Activated naive CD8-positive, alpha-beta T cell (primary cell): ENCODE results near the gene MXRA7.

ENCODE experiments used
- H3K27ac Mint-ChIP-seq: one replicate; pipeline ENCODE4 v1.8.0; 2021; ENCODE audit warnings: mixed read lengths
- H3K27me3 Mint-ChIP-seq: one replicate; pipeline ENCODE4 v1.8.0; 2021; ENCODE audit warnings: mixed read lengths
- H3K36me3 Mint-ChIP-seq: one replicate; pipeline ENCODE4 v1.8.0; 2021; ENCODE audit warnings: mixed read lengths
- H3K4me1 Mint-ChIP-seq: one replicate; pipeline ENCODE4 v1.8.0; 2021; ENCODE audit warnings: low read depth, mixed read lengths
- H3K4me3 Mint-ChIP-seq: one replicate; pipeline ENCODE4 v1.8.0; 2021; ENCODE audit warnings: mild to moderate bottlenecking, mixed read lengths
- H3K9me3 Mint-ChIP-seq: one replicate; pipeline ENCODE4 v1.8.0; 2021; ENCODE audit warnings: low read depth, mixed read lengths

The MXRA7 gene

DNA sequence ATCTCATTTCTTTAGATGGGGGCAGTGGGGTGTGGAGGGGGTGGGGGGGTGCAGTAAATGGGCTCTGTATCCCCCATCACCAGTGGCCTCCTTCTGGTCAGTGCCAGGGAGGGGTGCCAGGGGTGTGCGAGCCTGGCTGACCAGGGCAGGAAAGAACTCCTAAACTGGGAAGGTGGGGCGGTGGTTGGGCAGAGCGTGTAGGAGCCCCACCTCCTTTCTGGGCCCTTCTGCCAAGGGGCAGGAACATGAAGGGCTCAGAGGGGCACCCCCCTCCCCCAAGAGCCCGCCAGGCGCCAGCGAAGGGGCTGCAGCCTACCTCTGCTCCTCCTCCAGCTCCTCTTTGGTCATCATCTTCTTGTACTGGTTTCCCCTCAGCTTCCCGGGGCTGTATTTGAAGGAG lies 26.0 kb downstream of the MXRA7 start:
- peaks cover 5% of the 10 kb centered on the region for H3K4me1 Mint-ChIP-seq
- H3K27me3 Mint-ChIP-seq: no peaks in the 10 kb centered on the region
- no peak overlapping the region for H3K27ac Mint-ChIP-seq
- no peaks in the 10 kb centered on the region for H3K36me3 Mint-ChIP-seq
- H3K4me3 Mint-ChIP-seq: no peak overlapping the region
- no peaks in the 10 kb centered on the region for H3K9me3 Mint-ChIP-seq

DNA sequence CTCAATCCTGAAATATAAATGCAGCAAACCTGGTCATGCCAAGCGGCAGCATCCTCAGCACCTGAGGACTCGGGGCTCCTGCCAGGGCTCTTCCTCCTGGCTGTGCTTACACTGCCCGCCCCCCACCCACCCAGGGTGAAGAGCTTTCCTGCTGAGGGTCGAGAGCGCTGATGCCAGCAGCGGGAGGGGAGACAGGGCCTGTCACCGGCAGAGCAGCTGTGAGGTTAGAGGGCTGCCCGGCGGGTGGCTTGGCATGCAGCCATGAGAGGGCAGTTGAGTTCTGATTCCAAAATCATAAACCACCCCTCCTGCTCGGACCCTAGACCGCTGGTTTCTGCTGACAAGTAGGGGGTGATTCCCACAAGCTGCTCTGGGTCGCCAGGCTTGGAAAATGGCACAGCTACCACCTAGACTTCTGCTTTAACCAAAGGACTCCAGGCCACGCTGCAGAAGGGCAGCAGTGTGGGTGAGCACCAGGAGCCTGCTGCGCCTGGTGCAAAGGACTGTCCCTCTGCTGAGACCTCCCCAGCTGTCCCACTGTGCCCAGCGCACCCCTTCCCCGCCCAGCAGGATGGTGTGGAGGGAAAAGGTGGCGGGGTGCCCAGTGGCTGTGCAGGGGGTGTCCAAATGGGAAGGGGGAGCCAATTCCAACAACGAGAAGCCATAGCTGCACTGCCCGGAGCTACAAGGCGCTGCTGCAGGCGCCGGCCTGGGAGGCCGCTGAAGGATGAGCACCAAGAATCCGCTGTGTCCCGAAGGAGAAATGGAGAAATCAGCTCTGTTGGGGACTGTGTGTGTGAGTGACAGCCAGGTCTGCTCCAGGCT lies 26.6 kb downstream of the MXRA7 start:
- H3K4me3 Mint-ChIP-seq: no peak overlapping the region
- H3K36me3 Mint-ChIP-seq: no peaks in the 10 kb centered on the region
- H3K27ac Mint-ChIP-seq: no peak overlapping the region
- H3K4me1 Mint-ChIP-seq: peaks cover 5% of the 10 kb centered on the region
- no peaks in the 10 kb centered on the region for H3K27me3 Mint-ChIP-seq
- no peaks in the 10 kb centered on the region for H3K9me3 Mint-ChIP-seq

DNA sequence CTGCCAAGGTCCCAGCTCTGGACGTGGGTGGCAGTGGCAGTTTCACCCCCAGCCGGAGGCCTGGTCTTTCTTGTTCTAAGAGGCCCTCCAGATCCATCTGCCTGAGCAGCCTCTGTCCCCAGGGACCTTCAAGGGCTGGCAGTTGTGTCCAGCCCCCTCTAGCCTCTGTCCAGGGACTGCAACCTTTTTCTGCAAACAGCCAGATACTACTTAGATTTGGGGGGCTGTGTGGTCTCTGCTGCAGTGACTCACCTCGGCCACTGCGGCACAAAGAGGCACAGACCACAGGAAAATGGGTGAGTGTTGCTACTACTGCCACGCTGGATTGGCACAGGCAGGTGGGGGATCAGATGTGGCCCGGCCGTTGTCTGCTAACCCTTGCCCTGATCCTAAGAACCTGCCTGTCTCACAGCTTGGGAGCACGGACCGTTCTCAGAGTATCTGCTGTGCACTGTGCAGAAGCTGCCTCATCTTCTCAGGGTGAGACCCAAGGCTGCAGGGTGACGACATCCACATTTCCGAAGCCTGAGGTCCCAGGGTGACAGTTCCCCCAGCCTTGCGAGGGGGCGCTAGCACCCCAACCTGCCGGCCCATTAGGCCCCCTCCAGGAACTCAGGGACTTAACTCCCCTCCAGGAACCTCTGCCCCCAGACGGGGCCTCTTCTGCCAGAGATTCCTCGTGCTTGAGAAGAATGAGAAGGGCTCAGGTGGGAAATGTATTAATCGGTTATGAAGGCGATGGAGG lies 27.6 kb downstream of the MXRA7 start:
- H3K4me1 Mint-ChIP-seq: peaks cover 3% of the 10 kb centered on the region
- no peaks in the 10 kb centered on the region for H3K36me3 Mint-ChIP-seq
- no peak overlapping the region for H3K4me3 Mint-ChIP-seq
- no peaks in the 10 kb centered on the region for H3K9me3 Mint-ChIP-seq
- H3K27me3 Mint-ChIP-seq: no peaks in the 10 kb centered on the region
- no peak overlapping the region for H3K27ac Mint-ChIP-seq

DNA sequence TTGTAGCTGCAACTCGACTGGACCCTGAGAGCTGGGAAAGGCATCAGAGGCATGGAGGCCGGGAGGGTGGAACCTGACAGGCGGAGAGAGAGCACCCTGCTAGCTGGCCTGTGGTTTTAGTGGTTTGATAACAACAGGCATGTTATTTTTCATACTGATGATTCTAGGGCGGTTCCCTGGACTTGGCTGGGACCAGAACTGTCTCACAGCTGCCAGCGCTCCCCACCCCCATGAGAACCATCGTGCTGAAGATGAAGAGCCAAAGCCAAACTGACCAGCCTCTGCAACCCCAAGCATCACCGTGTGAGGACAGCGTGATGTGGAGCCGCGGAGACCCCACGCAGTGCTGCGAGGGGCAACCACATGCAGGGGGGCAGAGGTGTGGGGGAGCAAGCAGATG lies 28.5 kb downstream of the MXRA7 start:
- H3K4me3 Mint-ChIP-seq: no peak overlapping the region
- H3K4me1 Mint-ChIP-seq: peaks cover 3% of the 10 kb centered on the region
- H3K36me3 Mint-ChIP-seq: no peaks in the 10 kb centered on the region
- H3K27me3 Mint-ChIP-seq: no peaks in the 10 kb centered on the region
- no peak overlapping the region for H3K27ac Mint-ChIP-seq
- H3K9me3 Mint-ChIP-seq: no peaks in the 10 kb centered on the region

DNA sequence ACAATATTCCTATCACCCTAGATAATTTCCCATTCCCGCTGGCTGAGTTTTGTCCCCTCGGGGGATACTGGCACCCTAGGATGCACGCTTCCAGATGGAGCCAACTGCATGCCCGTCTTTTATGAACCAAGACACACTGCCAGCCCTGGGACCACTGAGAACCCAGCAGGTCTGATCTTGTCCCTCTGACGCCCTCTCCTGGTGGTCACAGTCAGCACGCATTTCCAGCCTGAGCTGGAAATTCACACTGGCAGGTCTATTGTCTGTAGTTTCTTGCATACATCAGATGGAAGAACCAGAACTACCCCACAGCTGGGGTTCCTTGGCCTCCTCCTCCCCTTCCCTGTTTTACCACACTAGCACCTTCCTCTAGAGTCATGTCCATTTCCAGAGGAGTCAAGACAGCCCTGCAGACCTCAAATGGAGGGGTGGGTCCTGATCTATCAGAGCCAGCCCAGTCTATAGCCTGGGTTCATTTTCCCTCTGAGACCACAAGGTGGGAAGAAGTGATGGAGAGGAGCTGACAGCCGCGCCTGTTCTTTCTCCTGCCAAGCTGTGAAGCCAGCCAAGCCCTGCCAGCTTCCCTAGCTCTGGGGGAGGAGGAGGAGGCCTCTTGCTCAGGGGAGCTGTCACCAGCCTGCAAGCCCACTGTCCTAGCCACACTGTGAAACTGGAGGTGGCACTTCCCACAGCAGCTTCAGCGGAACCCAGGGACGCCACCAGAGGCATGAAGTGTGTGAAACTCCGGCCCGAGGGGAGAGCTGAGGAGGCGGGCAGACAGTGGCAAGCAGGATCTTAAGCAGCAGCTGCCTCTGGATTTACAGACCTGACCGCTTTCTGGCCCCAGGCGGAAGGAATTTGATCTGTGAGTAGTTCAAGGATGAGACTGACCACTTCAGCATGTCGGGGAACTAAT lies 29.3 kb downstream of the MXRA7 start:
- H3K27me3 Mint-ChIP-seq: no peaks in the 10 kb centered on the region
- H3K4me1 Mint-ChIP-seq: peaks cover 3% of the 10 kb centered on the region
- no peaks in the 10 kb centered on the region for H3K9me3 Mint-ChIP-seq
- H3K4me3 Mint-ChIP-seq: no peak overlapping the region
- H3K36me3 Mint-ChIP-seq: no peaks in the 10 kb centered on the region
- peak overlapping the region; percentile 0 for H3K27ac Mint-ChIP-seq

DNA sequence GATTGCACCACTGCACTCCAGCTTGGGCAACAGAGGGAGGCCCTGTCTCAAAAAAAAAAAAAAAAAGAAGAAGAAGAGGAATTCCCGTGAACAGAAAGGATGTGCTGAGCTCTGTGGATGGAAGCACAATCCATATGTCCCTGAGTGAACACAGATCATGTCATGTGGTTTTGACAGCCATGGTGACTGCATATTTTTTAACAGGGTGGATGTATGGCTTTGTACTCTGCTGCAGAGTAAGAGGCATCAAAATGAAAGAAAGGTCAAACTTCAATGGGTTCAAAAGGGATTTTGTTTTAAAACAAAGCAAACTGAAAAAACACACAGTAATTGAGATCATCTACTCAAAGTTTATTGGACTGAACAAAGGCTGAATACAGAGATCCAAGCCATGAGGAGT lies 31.5 kb downstream of the MXRA7 start:
- H3K27me3 Mint-ChIP-seq: no peaks in the 10 kb centered on the region
- peaks cover 3% of the 10 kb centered on the region for H3K4me1 Mint-ChIP-seq
- no peaks in the 10 kb centered on the region for H3K9me3 Mint-ChIP-seq
- no peak overlapping the region for H3K27ac Mint-ChIP-seq
- no peaks in the 10 kb centered on the region for H3K36me3 Mint-ChIP-seq
- H3K4me3 Mint-ChIP-seq: no peak overlapping the region

DNA sequence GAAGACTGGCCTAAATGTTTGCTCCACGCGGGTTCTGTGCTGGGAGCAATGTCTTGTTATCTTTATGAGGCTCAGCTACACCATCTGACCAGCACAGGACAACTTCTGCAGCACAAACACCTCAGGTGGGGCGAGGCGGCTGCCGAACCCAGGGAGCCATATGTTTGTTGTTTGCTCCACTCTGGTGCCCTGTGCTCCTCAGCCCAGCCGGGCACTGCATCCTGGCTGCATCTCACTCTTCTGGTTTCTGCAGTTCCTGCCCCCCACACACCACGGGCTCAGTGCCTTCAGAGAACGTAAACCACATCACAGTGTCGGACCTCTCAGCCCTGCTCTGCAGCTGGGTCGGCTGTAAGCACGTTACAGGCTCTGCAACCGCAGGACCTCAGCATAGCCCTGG lies 32.4 kb downstream of the MXRA7 start:
- no peaks in the 10 kb centered on the region for H3K36me3 Mint-ChIP-seq
- H3K9me3 Mint-ChIP-seq: no peaks in the 10 kb centered on the region
- H3K4me3 Mint-ChIP-seq: no peak overlapping the region
- H3K27me3 Mint-ChIP-seq: no peaks in the 10 kb centered on the region
- H3K4me1 Mint-ChIP-seq: peaks cover 7% of the 10 kb centered on the region
- H3K27ac Mint-ChIP-seq: no peak overlapping the region

DNA sequence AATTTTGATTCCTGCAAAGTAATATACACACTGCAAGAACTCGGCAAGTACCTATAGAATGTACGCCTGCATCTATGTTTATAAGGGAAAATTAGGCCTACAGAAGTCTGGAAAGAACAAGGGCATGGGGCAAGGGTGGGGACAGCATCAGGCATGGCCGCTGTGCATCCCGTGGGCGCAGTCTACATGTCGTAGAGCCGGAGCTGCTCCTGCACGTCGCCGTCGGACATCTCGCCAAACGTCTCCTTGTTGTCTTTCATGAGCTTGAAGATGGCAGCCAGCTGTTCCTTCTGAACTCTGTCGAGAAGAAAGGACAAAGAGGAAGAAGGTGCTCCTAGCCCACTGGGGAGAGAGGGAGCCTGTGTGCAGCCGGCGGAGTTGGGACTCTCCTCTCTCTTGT lies 33.4 kb downstream of the MXRA7 start:
- no peak overlapping the region for H3K27ac Mint-ChIP-seq
- H3K27me3 Mint-ChIP-seq: no peaks in the 10 kb centered on the region
- H3K4me3 Mint-ChIP-seq: no peak overlapping the region
- peaks cover 16% of the 10 kb centered on the region for H3K4me1 Mint-ChIP-seq
- no peaks in the 10 kb centered on the region for H3K9me3 Mint-ChIP-seq
- no peaks in the 10 kb centered on the region for H3K36me3 Mint-ChIP-seq

DNA sequence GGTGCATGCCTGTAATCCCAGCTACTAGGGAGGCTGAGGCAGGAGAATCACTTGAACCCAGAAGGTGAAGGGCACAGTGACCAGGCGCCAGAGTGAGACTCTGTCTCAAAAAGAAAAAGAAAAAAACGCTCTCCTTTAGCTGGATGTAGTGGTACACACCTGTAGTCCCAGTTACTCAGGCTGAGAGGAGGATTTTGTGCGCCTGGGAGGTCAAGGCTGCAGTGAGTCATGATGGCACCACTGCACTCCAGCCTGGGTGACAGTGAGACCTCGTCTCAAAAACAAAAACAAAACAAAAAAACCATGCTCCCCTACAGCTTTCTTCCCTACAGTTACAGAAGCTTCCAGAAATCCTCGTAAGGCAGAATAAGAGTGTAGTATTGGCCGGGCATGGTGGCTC lies 34.1 kb downstream of the MXRA7 start:
- Mint-ChIP-seq H3K36me3 (no peaks in the 10 kb centered on the region), H3K4me3 (no peak overlapping the region), H3K27ac (no peak overlapping the region), H3K4me1 (peaks cover 24% of the 10 kb centered on the region), H3K27me3 (no peaks in the 10 kb centered on the region), H3K9me3 (no peaks in the 10 kb centered on the region)

DNA sequence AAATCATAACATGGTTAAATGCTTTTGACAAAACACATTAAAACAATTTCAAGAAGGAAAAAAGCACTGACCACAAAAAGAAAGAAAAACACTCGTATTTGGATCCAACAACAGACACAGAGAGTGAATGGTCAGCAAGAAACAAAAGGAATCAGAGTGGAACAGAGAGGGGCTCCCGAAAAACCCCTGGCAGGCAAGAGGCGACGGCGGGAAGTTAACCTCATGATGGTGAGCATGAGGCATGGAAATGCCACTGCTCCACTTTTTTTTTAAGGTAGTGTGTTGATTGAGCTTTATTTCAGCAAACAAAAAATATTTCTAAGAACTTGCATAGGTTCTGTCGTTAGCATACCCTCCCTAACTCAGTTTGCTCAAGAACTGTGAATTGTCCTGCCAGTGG lies 35.1 kb downstream of the MXRA7 start:
- Mint-ChIP-seq H3K4me3 (no peak overlapping the region), H3K27ac (no peak overlapping the region), H3K9me3 (no peaks in the 10 kb centered on the region), H3K27me3 (no peaks in the 10 kb centered on the region), H3K36me3 (no peaks in the 10 kb centered on the region), H3K4me1 (peaks cover 31% of the 10 kb centered on the region)

DNA sequence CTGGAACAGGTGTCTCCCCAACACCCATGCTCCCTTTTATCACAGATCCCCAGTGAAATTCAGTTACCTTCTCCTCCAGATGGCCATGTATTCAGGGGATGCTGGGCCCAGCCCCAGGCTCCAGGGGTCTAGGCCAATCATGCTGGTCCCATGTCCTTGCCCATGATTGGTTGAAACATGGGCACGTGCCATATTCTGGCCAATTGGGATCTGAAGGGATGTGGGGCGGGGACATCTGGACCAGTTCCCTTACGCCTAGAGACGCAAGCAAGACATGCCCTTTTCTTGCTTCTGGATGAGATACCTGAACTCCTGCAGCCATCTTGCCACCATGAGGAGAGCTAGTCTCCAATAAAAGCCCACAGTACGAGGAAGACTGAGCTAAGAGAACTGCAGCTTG lies 36.2 kb downstream of the MXRA7 start:
- Mint-ChIP-seq H3K4me1 (peaks cover 40% of the 10 kb centered on the region), H3K9me3 (no peaks in the 10 kb centered on the region), H3K36me3 (no peaks in the 10 kb centered on the region), H3K4me3 (no peak overlapping the region), H3K27me3 (no peaks in the 10 kb centered on the region), H3K27ac (no peak overlapping the region)

DNA sequence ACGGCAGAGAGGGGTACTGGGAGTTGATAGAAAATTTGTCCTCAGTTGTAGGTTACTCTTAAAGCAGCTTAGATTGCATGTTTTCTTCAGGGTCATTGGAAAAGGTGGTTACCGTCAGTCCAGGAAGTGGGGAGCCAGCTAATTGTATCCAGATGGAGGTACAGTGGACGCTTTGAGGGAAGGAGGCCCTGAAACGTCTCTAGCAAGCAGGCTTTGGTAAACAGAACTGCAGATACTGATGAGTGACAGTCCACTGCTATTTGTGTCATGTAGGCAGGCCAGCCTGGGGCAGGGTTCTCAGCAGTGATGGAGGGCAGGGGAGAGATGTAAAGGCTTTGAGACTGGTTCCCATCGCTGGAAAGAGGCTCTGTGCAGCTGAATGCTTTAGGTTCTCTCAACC lies 37.0 kb downstream of the MXRA7 start:
- no peaks in the 10 kb centered on the region for H3K27me3 Mint-ChIP-seq
- H3K27ac Mint-ChIP-seq: peak overlapping the region; percentile 41
- no peaks in the 10 kb centered on the region for H3K9me3 Mint-ChIP-seq
- H3K4me3 Mint-ChIP-seq: no peak overlapping the region
- H3K4me1 Mint-ChIP-seq: peaks cover 43% of the 10 kb centered on the region
- H3K36me3 Mint-ChIP-seq: no peaks in the 10 kb centered on the region

DNA sequence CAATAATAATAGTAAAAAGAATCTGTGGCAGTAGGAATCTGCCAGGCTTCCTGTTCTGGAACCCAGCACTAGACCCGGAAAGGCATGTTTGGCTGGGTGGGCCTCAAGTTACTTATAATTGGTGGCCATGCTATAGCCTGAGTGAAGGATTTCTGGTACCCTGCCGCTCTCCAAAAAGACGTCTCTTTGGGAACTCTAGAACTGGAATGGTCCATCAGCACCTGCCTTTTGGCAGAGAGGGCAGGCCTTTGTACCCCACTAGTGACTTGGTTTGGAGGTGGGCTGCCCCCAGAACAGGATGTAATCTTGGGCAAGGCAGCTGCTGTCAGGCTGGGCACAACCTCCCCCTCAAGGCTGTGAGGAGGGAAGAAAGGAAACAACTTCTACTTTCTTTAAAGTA lies 37.9 kb downstream of the MXRA7 start:
- Mint-ChIP-seq H3K4me1 (peaks cover 43% of the 10 kb centered on the region), H3K4me3 (peak overlapping the region; percentile 93), H3K9me3 (no peaks in the 10 kb centered on the region), H3K27me3 (no peaks in the 10 kb centered on the region), H3K36me3 (no peaks in the 10 kb centered on the region), H3K27ac (peak overlapping the region; percentile 96)

DNA sequence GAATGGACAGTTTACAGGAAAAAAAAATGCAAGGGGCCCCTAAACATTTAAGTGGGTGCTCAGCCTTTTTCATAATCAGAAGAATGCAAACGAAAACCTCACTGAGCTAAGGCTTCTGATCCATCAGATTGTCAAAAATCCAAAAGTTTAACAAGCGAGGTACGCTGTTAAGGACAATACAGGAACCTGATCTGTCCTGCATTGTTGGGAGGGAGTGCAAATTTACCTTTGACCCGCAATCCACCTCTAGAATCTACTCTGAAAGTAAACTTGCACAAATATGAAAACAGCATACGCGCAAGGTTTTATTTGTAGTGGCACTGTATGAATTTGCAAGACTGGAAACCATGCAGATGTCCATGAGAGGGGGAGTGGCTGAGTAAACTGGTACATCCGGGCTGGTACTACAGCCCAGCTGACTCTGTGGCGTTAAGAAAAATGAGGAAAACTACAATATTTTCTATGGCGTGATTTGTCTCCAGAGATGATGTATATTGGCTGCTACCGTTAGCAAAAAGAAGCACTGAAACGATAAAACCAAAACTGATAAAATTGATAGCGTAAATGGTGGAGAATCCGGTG lies 38.4 kb downstream of the MXRA7 start:
- Mint-ChIP-seq H3K36me3 (no peaks in the 10 kb centered on the region), H3K4me1 (peaks cover 43% of the 10 kb centered on the region), H3K9me3 (no peaks in the 10 kb centered on the region), H3K4me3 (peak overlapping the region; percentile 93), H3K27ac (peak overlapping the region; percentile 96), H3K27me3 (no peaks in the 10 kb centered on the region)

DNA sequence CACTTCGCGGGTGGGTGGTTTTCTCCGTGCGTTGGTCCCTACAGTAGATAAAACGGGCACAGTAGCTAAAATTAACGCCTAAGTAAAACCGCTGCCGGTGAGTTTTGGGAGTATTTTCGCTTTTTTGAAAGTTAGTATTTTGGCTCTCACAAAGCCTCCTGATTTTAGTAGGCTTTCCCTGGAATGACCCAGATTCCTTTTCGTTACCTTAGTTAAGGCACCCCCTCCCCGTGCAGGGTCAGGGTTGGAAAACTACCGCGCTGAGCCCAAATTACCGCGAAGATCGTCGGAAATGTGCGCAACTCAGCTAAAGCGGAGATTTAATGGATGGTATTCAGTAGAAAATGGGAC lies 38.9 kb downstream of the MXRA7 start:
- Mint-ChIP-seq H3K4me3 (peak overlapping the region; percentile 93), H3K36me3 (no peaks in the 10 kb centered on the region), H3K27ac (peak overlapping the region; percentile 96), H3K4me1 (peaks cover 43% of the 10 kb centered on the region), H3K27me3 (no peaks in the 10 kb centered on the region), H3K9me3 (no peaks in the 10 kb centered on the region)
